Measurements from ENCODE around the gene NCAPD2.

NCAPD2 gene

GRCh38 chr12:6549684-6550151 lies 55.8 kb downstream of the NCAPD2 start:
- TF ChIP-seq, protein P1, sequence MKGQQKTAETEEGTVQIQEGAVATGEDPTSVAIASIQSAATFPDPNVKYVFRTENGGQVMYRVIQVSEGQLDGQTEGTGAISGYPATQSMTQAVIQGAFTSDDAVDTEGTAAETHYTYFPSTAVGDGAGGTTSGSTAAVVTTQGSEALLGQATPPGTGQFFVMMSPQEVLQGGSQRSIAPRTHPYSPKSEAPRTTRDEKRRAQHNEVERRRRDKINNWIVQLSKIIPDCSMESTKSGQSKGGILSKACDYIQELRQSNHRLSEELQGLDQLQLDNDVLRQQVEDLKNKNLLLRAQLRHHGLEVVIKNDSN (IDR thresholded peaks at IDR 0.05): no peak
- no peak for TF ChIP-seq CREB1 (IDR thresholded peaks at IDR 0.05; ENCODE audit: low read depth)
- no peak for TF ChIP-seq TCF12 (IDR thresholded peaks at IDR 0.05; ENCODE audit: low read depth)
- no peak for TF ChIP-seq NFIC (IDR thresholded peaks at IDR 0.05)
- TF ChIP-seq FOXM1 (IDR thresholded peaks at IDR 0.05; ENCODE audit: borderline replicate concordance, low read depth): no peak
- TF ChIP-seq ZBTB7A (IDR thresholded peaks at IDR 0.05; ENCODE audit: low read depth): no peak
- no peak for TF ChIP-seq TEAD4 (IDR thresholded peaks at IDR 0.05)
- no peak for TF ChIP-seq EGR1 (IDR thresholded peaks at IDR 0.05)
- TF ChIP-seq TAF1 (IDR thresholded peaks at IDR 0.05; ENCODE audit: low read depth): no peak
- no peak for TF ChIP-seq YY1 (IDR thresholded peaks at IDR 0.05; ENCODE audit: low read depth)
- TF ChIP-seq, protein P2, sequence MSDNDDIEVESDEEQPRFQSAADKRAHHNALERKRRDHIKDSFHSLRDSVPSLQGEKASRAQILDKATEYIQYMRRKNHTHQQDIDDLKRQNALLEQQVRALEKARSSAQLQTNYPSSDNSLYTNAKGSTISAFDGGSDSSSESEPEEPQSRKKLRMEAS (IDR thresholded peaks at IDR 0.05): no peak
- no peak for TF ChIP-seq EP300 (IDR thresholded peaks at IDR 0.05; ENCODE audit: borderline replicate concordance)

- TF ChIP-seq EGR1 (IDR thresholded peaks at IDR 0.05) (no peak), NFIC (IDR thresholded peaks at IDR 0.05) (no peak), TCF12 (IDR thresholded peaks at IDR 0.05; ENCODE audit: low read depth) (no peak), YY1 (IDR thresholded peaks at IDR 0.05; ENCODE audit: low read depth) (no peak), CEBPB (IDR thresholded peaks at IDR 0.05) (no peak), RAD21 (IDR thresholded peaks at IDR 0.05; ENCODE audit: low read depth) (no peak), EP300 (IDR thresholded peaks at IDR 0.05; ENCODE audit: borderline replicate concordance) (no peak), TEAD4 (IDR thresholded peaks at IDR 0.05) (no peak), ZBTB7A (IDR thresholded peaks at IDR 0.05; ENCODE audit: low read depth) (no peak), CREB1 (IDR thresholded peaks at IDR 0.05; ENCODE audit: low read depth) (no peak)
- TF ChIP-seq, protein P2 (IDR thresholded peaks at IDR 0.05): no peak
- TF ChIP-seq, protein P1 (IDR thresholded peaks at IDR 0.05): no peak
- TF ChIP-seq, protein P3, sequence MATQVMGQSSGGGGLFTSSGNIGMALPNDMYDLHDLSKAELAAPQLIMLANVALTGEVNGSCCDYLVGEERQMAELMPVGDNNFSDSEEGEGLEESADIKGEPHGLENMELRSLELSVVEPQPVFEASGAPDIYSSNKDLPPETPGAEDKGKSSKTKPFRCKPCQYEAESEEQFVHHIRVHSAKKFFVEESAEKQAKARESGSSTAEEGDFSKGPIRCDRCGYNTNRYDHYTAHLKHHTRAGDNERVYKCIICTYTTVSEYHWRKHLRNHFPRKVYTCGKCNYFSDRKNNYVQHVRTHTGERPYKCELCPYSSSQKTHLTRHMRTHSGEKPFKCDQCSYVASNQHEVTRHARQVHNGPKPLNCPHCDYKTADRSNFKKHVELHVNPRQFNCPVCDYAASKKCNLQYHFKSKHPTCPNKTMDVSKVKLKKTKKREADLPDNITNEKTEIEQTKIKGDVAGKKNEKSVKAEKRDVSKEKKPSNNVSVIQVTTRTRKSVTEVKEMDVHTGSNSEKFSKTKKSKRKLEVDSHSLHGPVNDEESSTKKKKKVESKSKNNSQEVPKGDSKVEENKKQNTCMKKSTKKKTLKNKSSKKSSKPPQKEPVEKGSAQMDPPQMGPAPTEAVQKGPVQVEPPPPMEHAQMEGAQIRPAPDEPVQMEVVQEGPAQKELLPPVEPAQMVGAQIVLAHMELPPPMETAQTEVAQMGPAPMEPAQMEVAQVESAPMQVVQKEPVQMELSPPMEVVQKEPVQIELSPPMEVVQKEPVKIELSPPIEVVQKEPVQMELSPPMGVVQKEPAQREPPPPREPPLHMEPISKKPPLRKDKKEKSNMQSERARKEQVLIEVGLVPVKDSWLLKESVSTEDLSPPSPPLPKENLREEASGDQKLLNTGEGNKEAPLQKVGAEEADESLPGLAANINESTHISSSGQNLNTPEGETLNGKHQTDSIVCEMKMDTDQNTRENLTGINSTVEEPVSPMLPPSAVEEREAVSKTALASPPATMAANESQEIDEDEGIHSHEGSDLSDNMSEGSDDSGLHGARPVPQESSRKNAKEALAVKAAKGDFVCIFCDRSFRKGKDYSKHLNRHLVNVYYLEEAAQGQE (IDR thresholded peaks at IDR 0.05; ENCODE audit: low read depth): no peak
Measured at GRCh38 chr12:6550294-6551062, 56.6 kb downstream of the NCAPD2 start.

GRCh38 chr12:6551063-6551461 lies 57.2 kb downstream of the NCAPD2 start:
- TF ChIP-seq NFIC (IDR thresholded peaks at IDR 0.05) (no peak), FOXM1 (IDR thresholded peaks at IDR 0.05; ENCODE audit: borderline replicate concordance, low read depth) (no peak), ZBTB7A (IDR thresholded peaks at IDR 0.05; ENCODE audit: low read depth) (no peak), TEAD4 (IDR thresholded peaks at IDR 0.05) (no peak), YY1 (IDR thresholded peaks at IDR 0.05; ENCODE audit: low read depth) (no peak), CREB1 (IDR thresholded peaks at IDR 0.05; ENCODE audit: low read depth) (no peak), RAD21 (IDR thresholded peaks at IDR 0.05; ENCODE audit: low read depth) (no peak), EGR1 (IDR thresholded peaks at IDR 0.05) (no peak), TCF12 (IDR thresholded peaks at IDR 0.05; ENCODE audit: low read depth) (no peak), EP300 (IDR thresholded peaks at IDR 0.05; ENCODE audit: borderline replicate concordance) (no peak), TAF1 (IDR thresholded peaks at IDR 0.05; ENCODE audit: low read depth) (no peak), CEBPB (IDR thresholded peaks at IDR 0.05) (no peak)
- TF ChIP-seq, protein P1 (IDR thresholded peaks at IDR 0.05): no peak
- TF ChIP-seq, protein P2 (IDR thresholded peaks at IDR 0.05): no peak
- TF ChIP-seq, protein P3 (IDR thresholded peaks at IDR 0.05; ENCODE audit: low read depth): no peak

- TF ChIP-seq YY1 (IDR thresholded peaks at IDR 0.05; ENCODE audit: low read depth) (no peak), TAF1 (IDR thresholded peaks at IDR 0.05; ENCODE audit: low read depth) (no peak)
Measured at GRCh38 chr12:6551496-6552139, 57.7 kb downstream of the NCAPD2 start.
